HG03064 (cell line): ENCODE results near the gene IDH3B.

Experiments
- ATAC-seq: cut with Tn5 transposase; IDR thresholded peaks from one replicate; pipeline ENCODE4 v1.9.1; 2021; ENCODE audit warnings: low read depth; ENCODE audit not compliant: unreplicated experiment

The IDH3B gene

GRCh38 chr20:2658414-2659354, 5.3 kb downstream of the IDH3B start:
- no peak for ATAC-seq

DNA sequence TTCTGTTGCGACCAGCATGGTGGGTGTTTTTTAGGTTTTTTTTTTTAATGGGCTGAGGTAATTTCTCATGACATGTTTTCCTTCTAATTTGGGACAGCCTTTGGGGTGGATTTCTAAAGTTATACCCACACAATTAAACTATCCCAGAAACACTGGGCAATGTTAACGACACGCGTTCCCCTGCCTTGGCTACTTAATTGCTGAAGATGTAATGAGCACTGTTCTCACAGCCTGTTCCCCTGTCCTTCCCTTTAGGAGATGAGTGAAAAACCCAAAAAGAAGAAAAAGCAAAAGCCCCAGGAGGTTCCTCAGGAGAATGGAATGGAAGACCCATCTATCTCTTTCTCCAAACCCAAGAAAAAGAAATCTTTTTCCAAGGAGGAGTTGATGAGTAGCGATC, 6.3 kb downstream of the IDH3B start:
- no peak for ATAC-seq

DNA sequence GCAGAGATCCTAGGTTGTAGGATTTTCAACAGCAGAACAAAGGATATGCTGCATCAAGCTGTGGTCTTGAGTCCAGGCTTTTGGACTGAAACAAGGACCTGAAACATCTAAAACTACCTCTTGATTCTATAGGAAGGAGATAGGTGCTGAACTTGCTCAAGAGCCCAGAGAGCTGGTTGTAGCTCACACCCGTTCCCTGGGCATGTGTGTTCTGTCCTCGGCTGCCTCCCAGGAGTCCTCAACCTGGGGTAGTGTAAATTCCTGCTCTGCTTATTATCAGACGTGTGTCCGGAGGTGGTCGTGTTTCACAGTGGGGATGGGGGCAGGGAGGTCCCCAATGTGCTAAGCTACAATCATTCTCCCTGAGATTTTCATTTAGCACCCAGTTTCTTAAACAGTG, 6.8 kb downstream of the IDH3B start:
- no peak for ATAC-seq

GRCh38 chr20:2656471-2657117, 7.4 kb downstream of the IDH3B start:
- ATAC-seq: no peak

DNA sequence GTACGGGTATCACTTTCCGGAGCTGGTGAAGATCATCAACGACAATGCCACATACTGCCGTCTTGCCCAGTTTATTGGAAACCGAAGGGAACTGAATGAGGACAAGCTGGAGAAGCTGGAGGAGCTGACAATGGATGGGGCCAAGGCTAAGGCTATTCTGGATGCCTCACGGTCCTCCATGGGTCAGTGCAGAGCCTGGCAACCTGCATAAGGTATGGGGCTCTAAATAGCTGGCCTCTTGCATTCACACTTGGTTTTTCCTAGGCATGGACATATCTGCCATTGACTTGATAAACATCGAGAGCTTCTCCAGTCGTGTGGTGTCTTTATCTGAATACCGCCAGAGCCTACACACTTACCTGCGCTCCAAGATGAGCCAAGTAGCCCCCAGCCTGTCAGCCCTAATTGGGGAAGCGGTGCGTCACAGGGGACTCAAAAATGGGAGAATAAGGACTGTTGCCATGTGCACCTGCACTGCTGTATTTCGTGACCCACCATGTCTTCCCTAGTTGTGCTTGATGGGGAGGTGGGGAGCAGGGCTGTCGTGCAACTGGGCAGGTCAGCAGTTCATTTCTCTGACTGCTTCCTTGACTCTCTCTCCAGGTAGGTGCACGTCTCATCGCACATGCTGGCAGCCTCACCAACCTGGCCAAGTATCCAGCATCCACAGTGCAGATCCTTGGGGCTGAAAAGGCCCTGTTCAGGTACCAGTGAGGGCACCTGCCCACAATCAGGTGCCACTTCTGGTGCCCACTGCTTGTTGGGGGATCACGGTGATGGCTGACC, 8.5 kb downstream of the IDH3B start:
- no peak for ATAC-seq

DNA sequence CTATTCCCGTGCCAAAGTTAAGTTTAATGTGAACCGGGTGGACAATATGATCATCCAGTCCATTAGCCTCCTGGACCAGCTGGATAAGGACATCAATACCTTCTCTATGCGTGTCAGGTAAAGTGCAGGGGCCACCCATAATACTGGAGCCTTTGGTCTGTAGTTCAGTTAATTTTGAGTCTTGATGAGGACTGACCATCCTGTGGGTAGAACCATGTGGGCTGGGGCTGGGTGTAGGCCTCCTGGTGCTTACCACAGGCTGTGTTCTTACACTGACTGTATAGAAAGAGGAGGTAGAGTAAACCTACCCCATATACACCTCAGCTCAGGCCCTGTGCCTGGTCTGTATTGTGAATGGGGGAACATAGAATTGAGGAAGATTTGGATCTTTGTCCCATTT, 9.2 kb downstream of the IDH3B start:
- ATAC-seq: no peak

DNA sequence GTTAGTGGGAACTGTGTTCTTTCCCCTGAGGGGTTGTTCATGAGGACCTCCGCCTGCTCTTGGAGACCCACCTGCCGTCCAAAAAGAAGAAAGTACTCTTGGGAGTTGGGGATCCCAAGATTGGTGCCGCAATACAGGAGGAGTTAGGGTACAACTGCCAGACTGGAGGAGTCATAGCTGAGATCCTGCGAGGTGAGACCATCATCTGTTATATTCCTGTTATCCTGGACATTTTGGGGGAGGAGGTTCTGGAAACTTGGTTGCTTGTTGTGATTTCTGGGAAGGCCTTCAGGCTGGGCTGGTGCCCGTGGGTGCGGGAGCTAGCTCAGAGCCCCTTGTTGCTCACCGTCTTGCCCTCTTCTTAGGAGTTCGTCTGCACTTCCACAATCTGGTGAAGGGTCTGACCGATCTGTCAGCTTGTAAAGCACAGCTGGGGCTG, 9.6 kb downstream of the IDH3B start:
- no peak for ATAC-seq

DNA sequence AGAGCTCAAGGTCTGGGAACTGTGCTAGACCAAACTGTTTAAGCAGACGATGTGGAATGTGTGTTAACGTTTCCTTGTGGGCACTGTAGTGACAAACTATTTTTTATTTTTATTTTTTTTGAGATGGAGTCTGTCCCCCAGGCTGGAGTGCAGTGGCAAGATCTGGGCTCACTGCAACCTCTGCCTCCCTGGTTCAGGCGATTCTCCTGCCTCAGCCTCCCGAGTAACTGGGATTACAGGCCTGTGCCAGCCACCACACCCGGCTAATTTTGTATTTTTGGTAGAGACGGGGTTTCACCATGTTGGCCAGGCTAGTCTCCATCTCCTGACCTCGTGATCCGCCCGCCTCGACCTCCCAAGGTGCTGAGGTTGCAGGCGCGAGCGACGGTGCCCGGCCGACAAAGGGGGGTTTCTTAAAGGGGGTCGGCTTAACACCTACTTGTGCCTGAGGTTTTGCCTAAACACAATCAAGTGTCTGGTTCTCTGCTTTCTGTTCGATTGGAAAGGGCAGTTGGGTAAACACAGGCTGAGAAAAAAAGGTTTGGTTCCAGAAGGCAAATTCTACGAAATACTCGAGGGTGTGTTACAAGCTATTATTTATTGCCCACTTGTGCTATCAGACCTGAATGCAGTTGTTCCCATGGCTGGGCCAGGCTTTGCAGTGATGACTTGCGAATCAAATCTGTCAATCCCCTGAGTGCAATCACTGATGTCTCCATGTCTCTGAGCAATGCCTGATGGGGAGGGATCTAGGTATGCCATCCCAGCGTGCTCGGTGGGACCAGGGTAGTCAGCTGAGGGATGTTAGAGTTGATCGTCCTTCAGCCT, 10.2 kb downstream of the IDH3B start:
- ATAC-seq: no peak

DNA sequence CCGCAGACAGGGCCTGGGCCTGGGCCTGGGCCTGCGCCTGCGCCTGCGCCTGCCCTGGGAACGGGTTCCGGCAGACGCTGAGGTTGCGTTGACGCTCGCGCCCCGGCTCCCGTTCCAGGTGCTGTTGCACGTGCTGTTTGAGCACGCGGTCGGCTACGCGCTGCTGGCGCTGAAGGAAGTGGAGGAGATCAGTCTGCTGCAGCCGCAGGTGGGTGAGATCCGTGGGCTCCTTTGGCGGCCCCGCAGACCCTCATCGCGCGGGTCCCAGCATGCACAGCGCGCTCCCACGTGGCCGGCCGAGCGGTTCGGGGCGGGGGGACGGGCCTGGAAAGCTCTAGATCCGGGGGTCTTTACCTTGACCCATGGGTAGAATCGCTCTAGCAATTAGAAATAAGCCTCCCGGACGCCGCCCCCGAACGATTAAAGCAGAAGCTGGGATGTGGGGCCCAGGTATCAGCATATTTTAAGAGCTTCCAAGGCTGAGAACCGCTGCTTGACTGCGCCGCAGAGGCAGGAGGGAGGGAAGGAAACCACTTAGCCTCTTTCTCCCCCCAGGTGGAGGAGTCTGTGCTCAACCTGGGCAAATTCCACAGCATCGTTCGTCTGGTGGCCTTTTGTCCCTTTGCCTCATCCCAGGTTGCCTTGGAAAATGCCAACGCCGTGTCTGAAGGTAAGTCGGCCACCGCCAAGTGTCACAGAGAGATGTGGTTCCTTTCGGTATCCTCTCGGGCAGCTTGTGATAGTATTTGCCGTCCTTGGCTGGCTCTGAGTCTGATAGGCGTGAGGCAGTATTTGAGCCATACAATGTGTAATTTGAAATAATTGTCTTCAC, 11.1 kb downstream of the IDH3B start:
- ATAC-seq: peak; percentile 37

GRCh38 chr20:2651772-2652723, 12.0 kb downstream of the IDH3B start, which contains the start of gene NOP56:
TSS of gene NOP56 (plus strand) at chr20:2652632. CDS start at chr20:2652661, 29 bp downstream.
- ATAC-seq: peak; percentile 70

DNA sequence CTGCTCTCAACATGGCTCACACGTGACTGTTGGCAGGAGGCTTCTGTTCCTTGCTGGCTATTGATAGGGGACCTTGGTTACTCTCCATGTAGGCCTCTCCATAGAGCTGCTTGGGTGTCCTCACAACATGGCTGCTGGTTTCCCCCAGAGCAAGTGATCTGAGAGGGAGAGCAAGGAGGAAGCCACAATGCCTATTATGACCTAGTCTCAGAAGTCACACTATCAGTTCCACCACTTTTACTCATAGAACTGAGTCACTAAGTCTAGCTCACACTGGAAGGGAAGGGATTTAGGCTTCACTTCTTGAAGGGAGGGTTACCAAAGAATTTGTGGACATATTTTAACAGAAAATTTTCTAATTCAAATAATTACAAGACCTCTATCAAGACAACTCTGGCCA, 20.3 kb downstream of the IDH3B start:
- no peak for ATAC-seq

DNA sequence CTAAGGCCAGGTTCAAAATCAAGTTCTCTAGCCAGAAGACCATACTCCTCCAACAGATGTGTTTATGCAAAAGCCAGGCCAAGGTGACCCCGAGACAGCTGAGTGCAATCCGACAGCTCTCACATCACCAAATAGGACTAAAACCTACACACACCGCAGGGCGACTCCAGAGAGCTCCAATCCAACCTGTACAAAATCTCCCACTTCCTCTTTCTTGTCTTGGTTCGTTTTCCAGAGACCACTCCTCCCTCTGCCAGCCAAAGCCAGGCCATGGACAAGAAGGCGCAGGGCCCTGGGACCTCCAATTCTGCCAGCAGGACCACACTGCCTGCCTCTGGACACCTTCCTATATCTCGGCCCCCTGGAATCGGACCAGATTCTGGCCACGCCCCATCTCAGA, 23.1 kb downstream of the IDH3B start:
- ATAC-seq: no peak

GRCh38 chr20:2640260-2640659, 23.8 kb downstream of the IDH3B start:
- ATAC-seq: no peak

GRCh38 chr20:2637246-2637645, 26.8 kb downstream of the IDH3B start:
- ATAC-seq: no peak

GRCh38 chr20:2633381-2633780, 30.6 kb downstream of the IDH3B start:
- no peak for ATAC-seq

DNA sequence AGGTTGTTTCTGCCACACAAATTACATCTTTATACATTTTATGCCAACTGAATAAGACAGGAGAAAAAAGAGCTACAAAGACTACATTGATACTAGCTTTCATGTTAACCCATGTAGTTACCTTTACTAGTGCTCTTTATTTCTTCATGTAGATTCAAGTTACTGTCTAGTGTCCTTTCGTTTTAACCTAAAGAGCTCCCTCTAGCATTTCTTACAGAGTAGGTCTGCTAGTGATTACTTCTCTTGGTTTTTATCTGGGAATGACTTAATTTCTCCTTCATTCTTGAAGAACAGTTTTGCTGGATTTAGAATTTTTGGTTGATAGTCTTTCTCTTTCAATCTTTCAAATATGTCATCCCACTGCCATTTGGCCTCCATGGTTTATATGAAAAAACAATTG, 32.8 kb downstream of the IDH3B start:
- ATAC-seq: no peak

- ATAC-seq: no peak
Measured at GRCh38 chr20:2626853-2627541, 37.0 kb downstream of the IDH3B start.

- no peak for ATAC-seq
Measured at GRCh38 chr20:2625062-2625461, 39.0 kb downstream of the IDH3B start.
